ENCODE results near the gene RAB27A.

Gene RAB27A

DNA sequence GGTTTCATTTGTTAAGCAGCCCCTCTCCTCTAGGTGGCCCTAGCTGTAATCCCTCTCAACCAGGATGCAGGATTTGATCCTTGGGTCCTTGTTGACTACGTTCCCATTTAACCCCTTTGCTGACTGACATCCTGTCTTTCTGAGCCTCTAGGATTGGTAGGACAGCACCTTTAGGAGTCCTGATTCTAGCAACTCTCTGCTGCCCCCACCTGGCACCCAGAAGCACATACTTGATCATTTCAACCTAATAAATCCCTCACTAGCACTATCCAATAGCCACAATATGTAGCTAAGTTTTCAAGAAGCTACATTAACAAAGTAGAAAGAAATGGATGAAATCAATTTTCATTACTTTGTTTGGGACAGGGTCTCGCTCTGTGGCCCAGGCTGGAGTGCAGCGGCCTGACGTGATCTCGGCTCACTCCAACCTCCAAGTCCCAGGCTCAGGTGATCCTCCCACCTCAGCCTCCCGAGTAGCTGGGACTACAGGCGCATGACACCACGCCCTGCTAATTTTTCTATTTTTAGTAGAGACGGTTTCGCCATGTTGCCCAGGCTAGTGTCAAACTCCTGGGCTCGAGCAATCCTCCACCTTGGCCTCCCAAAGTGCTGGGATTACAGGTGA lies 121.2 kb downstream of the RAB27A start:
- Histone ChIP-seq H3K36me3 (ENCODE audit: control insufficient read depth in 2 of 2, insufficient read depth in 1 of 2, low read length in 2 of 2) (no peaks in the 10 kb centered on the region), H3K4me3 (ENCODE audit: low read depth, low read length) (no peak overlapping the region), H3K4me1 (ENCODE audit: control insufficient read depth, insufficient read depth, low read length) (no peaks in the 10 kb centered on the region), H3K9me3 (ENCODE audit: control insufficient read depth, insufficient read depth, low read depth, low read length) (no peaks in the 10 kb centered on the region), H3K27ac (ENCODE audit: extremely low read depth, low read depth, low read length) (no peak overlapping the region)
- TF ChIP-seq KLF8 (tag by site-specific recombination; IDR thresholded peaks at IDR 0.05), result no peak
- no peak for TF ChIP-seq ZNF169 (tag by site-specific recombination; IDR thresholded peaks at IDR 0.05)
- TF ChIP-seq ZNF654 (tag by site-specific recombination; IDR thresholded peaks at IDR 0.05; ENCODE audit: low read depth), result peak; percentile 49
- TF ChIP-seq ZNF324 (tag by site-specific recombination; IDR thresholded peaks at IDR 0.05), result no peak
- TF ChIP-seq ZNF221 (tag by site-specific recombination; IDR thresholded peaks at IDR 0.05; ENCODE audit: borderline replicate concordance), result no peak
- no peak for TF ChIP-seq ZNF558 (tag by site-specific recombination; IDR thresholded peaks at IDR 0.05)
- TF ChIP-seq ZNF660 (tag by site-specific recombination; IDR thresholded peaks at IDR 0.05), result 0 out of 2 replicates have a peak, but pooled peaks have one; percentile 31
- no peak for TF ChIP-seq MEIS1 (CRISPR knock-in tag; IDR thresholded peaks at IDR 0.05; ENCODE audit: borderline replicate concordance)
- TF ChIP-seq ZNF248 (tag by site-specific recombination; IDR thresholded peaks at IDR 0.05), result no peak
- TF ChIP-seq, protein P1, sequence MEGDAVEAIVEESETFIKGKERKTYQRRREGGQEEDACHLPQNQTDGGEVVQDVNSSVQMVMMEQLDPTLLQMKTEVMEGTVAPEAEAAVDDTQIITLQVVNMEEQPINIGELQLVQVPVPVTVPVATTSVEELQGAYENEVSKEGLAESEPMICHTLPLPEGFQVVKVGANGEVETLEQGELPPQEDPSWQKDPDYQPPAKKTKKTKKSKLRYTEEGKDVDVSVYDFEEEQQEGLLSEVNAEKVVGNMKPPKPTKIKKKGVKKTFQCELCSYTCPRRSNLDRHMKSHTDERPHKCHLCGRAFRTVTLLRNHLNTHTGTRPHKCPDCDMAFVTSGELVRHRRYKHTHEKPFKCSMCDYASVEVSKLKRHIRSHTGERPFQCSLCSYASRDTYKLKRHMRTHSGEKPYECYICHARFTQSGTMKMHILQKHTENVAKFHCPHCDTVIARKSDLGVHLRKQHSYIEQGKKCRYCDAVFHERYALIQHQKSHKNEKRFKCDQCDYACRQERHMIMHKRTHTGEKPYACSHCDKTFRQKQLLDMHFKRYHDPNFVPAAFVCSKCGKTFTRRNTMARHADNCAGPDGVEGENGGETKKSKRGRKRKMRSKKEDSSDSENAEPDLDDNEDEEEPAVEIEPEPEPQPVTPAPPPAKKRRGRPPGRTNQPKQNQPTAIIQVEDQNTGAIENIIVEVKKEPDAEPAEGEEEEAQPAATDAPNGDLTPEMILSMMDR (tag by site-specific recombination; IDR thresholded peaks at IDR 0.05), result peak; percentile 48; the same call in 1 of the 2 replicates
- CTCF ChIA-PET, result interaction anchor here (0.5 to 1.4 kb wide), 6 partner anchors 11 to 1359 kb away, joined by 3 to 4 read pairs (median 4); no protein-coding TSS in a partner anchor
- POLR2A ChIA-PET, result no interaction called here

- CTCF ChIA-PET, result interaction anchor here (0.5 kb wide), 1 partner anchor 37 kb away, joined by 4 read pairs; no protein-coding TSS in a partner anchor
- TF ChIP-seq, protein P1 (tag by site-specific recombination; IDR thresholded peaks at IDR 0.05), result no peak
- POLR2A ChIA-PET, result no interaction called here
These were observed 125.3 kb downstream of the RAB27A start for GRCh38 chr15:55164284-55164683.

More at GRCh38 chr15:55164284-55164683, 125.3 kb downstream of the RAB27A start:
- H3K36me3 ChIP-seq (ENCODE audit: control insufficient read depth in 2 of 2, insufficient read depth in 1 of 2, low read length in 2 of 2), result no peaks in the 10 kb centered on the region
- no peak overlapping the region for H3K27ac ChIP-seq (ENCODE audit: extremely low read depth, low read depth, low read length)
- H3K4me3 ChIP-seq (ENCODE audit: low read depth, low read length), result no peak overlapping the region
- no peaks in the 10 kb centered on the region for H3K9me3 ChIP-seq (ENCODE audit: control insufficient read depth, insufficient read depth, low read depth, low read length)
- no peaks in the 10 kb centered on the region for H3K4me1 ChIP-seq (ENCODE audit: control insufficient read depth, insufficient read depth, low read length)
